CD4-positive, alpha-beta memory T cell (primary cell): ENCODE data around the gene TMEM171. TPM values are rescaled to one million over a fixed set of nuclear protein-coding genes. Genes with fewer than 3 reads are reported as not detected.

Source experiments
- CTCF ChIA-PET: fragments of 350-600 bp; sonication (Branson Sonifier 250); formaldehyde crosslinking; loops from one replicate; lab custom pipeline; 2021; ENCODE audit warnings: inconsistent platforms; ENCODE audit not compliant: partially characterized antibody; lab: Charles Lee
- POLR2A ChIA-PET: fragments of 350-600 bp; sonication (Branson Sonifier 250); formaldehyde crosslinking; loops from one replicate; lab custom pipeline; 2021; ENCODE audit not compliant: partially characterized antibody; lab: Charles Lee
- DNase-seq, 5 donors: peaks; one replicate each; pipeline versions ENCODE4 v3.0.0 to v3.0.0-alpha.2; 2020 to 2022; ENCODE audit warnings: mixed read lengths in 1 of 5
- H3K27ac ChIP-seq: one replicate; pipeline ENCODE4 v1.7.0; 2013; ENCODE audit warnings: low read depth, low read length
- H3K27me3 ChIP-seq: 2 replicates; pipeline ENCODE4 v1.7.0; 2013; ENCODE audit warnings: mild to moderate bottlenecking, low read length, moderate library complexity; ENCODE audit not compliant: insufficient read depth
- H3K36me3 ChIP-seq: 2 replicates; pipeline ENCODE4 v1.7.0; 2013; ENCODE audit warnings: mild to moderate bottlenecking, low read length, moderate library complexity; ENCODE audit not compliant: insufficient read depth
- H3K4me1 ChIP-seq: 2 replicates; pipeline ENCODE4 v1.7.0; 2013; ENCODE audit warnings: mild to moderate bottlenecking, low read length, moderate library complexity; ENCODE audit not compliant: insufficient read depth
- H3K4me3 ChIP-seq, 2 donors: one replicate each; pipeline ENCODE4 v1.7.0; 2013; ENCODE audit warnings: low read length in 2 of 2, mild to moderate bottlenecking in 1 of 2
- H3K9me3 ChIP-seq, 2 donors: one replicate each; pipeline ENCODE4 v1.7.0; 2013; ENCODE audit warnings: low read length in 2 of 2, control low read depth in 1 of 2; ENCODE audit not compliant: control insufficient read depth in 1 of 2
- H3K27ac Mint-ChIP-seq, 7 donors: one replicate each; pipeline ENCODE4 v1.8.0; 2020 to 2021; ENCODE audit warnings: mixed read lengths in 7 of 7, mild to moderate bottlenecking in 6 of 7, inconsistent platforms in 3 of 7, moderate library complexity in 3 of 7
- H3K27me3 Mint-ChIP-seq, 2 donors: one replicate each; pipeline ENCODE4 v1.8.0; 2020 to 2021; ENCODE audit warnings: mixed read lengths in 2 of 2
- H3K36me3 Mint-ChIP-seq, 2 donors: one replicate each; pipeline ENCODE4 v1.8.0; 2020 to 2021; ENCODE audit warnings: mixed read lengths in 2 of 2, inconsistent platforms in 1 of 2, mild to moderate bottlenecking in 1 of 2
- H3K4me1 Mint-ChIP-seq, 4 donors: one replicate each; pipeline ENCODE4 v1.8.0; 2020 to 2021; ENCODE audit warnings: mixed read lengths in 4 of 4, mild to moderate bottlenecking in 1 of 4
- H3K4me3 Mint-ChIP-seq, 8 donors: one replicate each; pipeline ENCODE4 v1.8.0; 2020 to 2021; ENCODE audit warnings: mixed read lengths in 8 of 8, mild to moderate bottlenecking in 7 of 8, moderate library complexity in 6 of 8, inconsistent platforms in 3 of 8
- H3K9me3 Mint-ChIP-seq, 8 donors: one replicate each; pipeline ENCODE4 v1.8.0; 2020 to 2021; ENCODE audit warnings: mixed read lengths in 8 of 8, mild to moderate bottlenecking in 5 of 8, inconsistent platforms in 3 of 8, moderate library complexity in 1 of 8
- intact Hi-C: fragments of 100-400 bp; cut with micrococcal nuclease; formaldehyde crosslinking; loops from one replicate; pipeline ENCODE4 v1.15.1; 2023
- polyA plus RNA-seq, 2 donors: library from polyadenylated mRNA; unstranded; fragments of 300-500 nt; fragmentation: Illumina TruSeq; gene quantifications; one replicate each; pipeline ENCODE4 v1.2.3, GENCODE V29; 2021
- total RNA-seq, 2 experiments: library from RNA; stranded (reverse); gene quantifications; one replicate each; pipeline ENCODE4 v1.2.3, GENCODE V29; 2021

The TMEM171 gene
- total and polyA plus RNA-seq, 4 experiments from 2014 or later, result 0.35 to 1.3 (median 0.52) TPM

DNA sequence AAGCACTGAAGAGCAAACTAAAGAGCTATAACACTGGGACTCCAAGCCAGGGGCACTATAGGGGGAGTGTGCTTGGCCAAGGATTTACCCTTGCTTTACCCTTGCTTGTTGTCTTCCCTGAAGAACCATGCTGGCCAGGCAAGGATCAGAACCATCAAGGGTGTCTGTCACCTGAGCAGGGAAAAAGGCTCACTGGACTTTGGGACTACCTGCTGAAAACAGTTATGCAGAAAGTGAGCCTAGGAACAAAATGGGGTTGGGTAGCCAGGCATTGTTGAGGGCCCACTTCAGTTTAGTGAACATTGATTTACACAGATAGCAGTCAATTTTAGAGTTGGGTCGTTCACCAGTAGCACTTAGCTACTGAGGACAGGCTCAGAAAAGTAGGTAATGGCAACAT is 8.0 kb upstream of the TMEM171 start:
- Histone ChIP-seq H3K27ac (no peak overlapping the region), H3K4me1 (no peaks in the 10 kb centered on the region), H3K4me3 (no peak overlapping the region), H3K9me3 (no peaks in the 10 kb centered on the region), H3K36me3 (no peaks in the 10 kb centered on the region), H3K27me3 (peaks cover 6% of the 10 kb centered on the region)
- Mint-ChIP-seq H3K4me3 (no peak overlapping the region), H3K27ac (no peak overlapping the region), H3K9me3 (peaks cover 0 to 6% (median 4%) of the 10 kb centered on the region in 8 donors), H3K4me1 (no peaks in the 10 kb centered on the region), H3K36me3 (no peaks in the 10 kb centered on the region), H3K27me3 (peaks cover 22 to 40% of the 10 kb centered on the region in 2 donors)
- intact Hi-C loops, result no loop called here
- no peak for DNase-seq
- ChIA-PET POLR2A (no interaction called here), CTCF (no interaction called here)

DNA sequence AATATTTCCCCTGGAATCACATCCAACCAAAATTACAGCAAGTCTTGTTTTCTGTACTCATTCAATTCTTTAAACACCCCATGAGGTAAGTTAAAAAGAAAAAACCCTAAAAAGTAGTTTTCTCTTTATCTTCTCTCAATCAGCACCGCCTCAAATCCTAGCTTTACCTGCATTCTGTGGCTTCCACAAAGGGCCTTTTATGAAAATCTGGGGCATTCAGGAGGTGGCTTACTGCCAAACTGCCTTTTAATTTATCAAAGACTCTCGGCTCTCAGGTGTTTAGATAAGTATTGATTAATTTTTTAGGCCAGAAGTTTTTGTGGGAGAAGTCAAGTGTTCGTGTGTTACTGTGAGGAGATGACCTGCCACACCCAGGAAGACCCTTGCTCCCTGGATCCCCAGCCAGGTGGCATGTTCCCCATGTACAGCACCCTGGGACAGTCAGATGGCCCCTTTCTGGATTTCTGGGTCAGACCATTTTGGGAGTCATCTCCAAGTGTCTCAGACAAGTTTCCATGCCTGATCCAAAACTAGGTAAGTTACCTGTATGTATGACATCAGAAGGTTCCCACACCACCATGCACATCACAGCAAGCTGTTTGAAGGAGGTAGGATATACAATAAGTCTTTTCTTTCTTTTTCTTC is 6.2 kb upstream of the TMEM171 start:
- Histone ChIP-seq H3K4me1 (no peaks in the 10 kb centered on the region), H3K4me3 (no peak overlapping the region), H3K36me3 (no peaks in the 10 kb centered on the region), H3K27ac (no peak overlapping the region), H3K27me3 (peaks cover 1% of the 10 kb centered on the region), H3K9me3 (no peaks in the 10 kb centered on the region)
- H3K36me3 Mint-ChIP-seq, result no peaks in the 10 kb centered on the region
- intact Hi-C loops, result no loop called here
- H3K4me3 Mint-ChIP-seq, result no peak overlapping the region
- ChIA-PET CTCF (no interaction called here), POLR2A (no interaction called here)
- H3K9me3 Mint-ChIP-seq, result peaks cover 0 to 6% (median 0%) of the 10 kb centered on the region in 8 donors
- H3K4me1 Mint-ChIP-seq, result no peaks in the 10 kb centered on the region
- H3K27me3 Mint-ChIP-seq, result peaks cover 28 to 36% of the 10 kb centered on the region in 2 donors
- DNase-seq, result no peak
- H3K27ac Mint-ChIP-seq, result no peak overlapping the region

DNA sequence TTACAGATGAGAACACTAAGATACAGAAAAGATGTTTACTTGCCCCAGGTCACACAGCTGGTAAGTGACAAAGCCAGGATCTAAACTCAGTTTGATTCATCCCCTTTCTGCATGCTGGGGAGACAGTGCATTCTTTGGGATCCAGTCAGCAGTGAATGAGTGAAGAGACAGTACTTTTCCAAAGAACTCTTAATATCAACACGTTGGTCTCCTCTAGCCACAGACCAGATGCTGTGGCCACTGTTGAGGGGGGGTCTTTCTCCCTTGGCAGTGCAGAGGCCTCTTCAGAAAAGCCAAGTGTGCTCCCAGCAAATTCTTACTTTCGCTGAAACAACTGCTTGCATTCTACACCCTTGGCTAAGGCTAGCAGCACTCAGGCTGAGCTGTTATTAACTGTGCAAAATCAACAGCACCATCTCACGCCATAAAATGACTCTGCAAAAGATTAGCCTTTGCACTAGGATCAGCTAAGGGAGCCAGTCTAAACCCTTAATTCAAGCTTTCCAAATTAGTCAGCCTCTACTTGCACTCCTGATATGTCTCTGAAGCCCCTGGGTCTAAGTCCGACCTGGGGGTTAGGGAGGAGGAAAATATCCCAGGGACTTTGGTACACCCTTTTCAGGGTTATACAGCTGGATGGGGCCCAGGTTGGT is 4.8 kb upstream of the TMEM171 start:
- Mint-ChIP-seq H3K36me3 (no peaks in the 10 kb centered on the region), H3K9me3 (peaks cover 0 to 5% (median 0%) of the 10 kb centered on the region in 8 donors), H3K27ac (no peak overlapping the region), H3K27me3 (peaks cover 31 to 38% of the 10 kb centered on the region in 2 donors), H3K4me3 (no peak overlapping the region), H3K4me1 (peaks cover 4 to 6% (median 6%) of the 10 kb centered on the region in 4 donors)
- intact Hi-C loops, result no loop called here
- H3K9me3 ChIP-seq, result no peaks in the 10 kb centered on the region
- no peaks in the 10 kb centered on the region for H3K4me1 ChIP-seq
- no peaks in the 10 kb centered on the region for H3K36me3 ChIP-seq
- no peak overlapping the region for H3K4me3 ChIP-seq
- DNase-seq, result no peak
- no peak overlapping the region for H3K27ac ChIP-seq
- H3K27me3 ChIP-seq, result no peaks in the 10 kb centered on the region
- ChIA-PET CTCF (no interaction called here), POLR2A (no interaction called here)

DNA sequence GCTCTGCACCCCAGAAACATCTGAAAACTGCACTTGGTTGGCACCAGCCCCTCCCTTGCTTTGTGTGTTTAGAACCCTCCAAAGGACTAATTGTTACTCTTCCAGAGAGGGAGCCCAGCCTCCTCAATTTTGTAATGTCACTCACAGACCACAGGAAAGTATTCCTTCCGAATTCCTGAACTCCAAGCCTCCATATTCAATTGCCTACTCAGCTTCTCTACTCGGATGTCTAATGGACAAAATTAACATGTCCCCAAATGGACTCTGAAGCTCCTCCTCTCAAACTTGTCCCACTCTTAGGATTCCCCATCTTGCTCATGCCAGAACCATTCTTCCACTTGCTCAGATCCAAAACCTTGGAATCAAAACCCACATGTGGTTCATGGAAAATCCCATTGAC is 3.9 kb upstream of the TMEM171 start:
- no peak for DNase-seq
- Histone ChIP-seq H3K27me3 (peaks cover 5% of the 10 kb centered on the region), H3K36me3 (no peaks in the 10 kb centered on the region), H3K27ac (no peak overlapping the region), H3K4me1 (no peaks in the 10 kb centered on the region), H3K4me3 (no peak overlapping the region), H3K9me3 (no peaks in the 10 kb centered on the region)
- Mint-ChIP-seq H3K27ac (no peak overlapping the region), H3K4me1 (peaks cover 7 to 15% (median 12%) of the 10 kb centered on the region in 4 donors), H3K36me3 (no peaks in the 10 kb centered on the region), H3K4me3 (no peak overlapping the region), H3K9me3 (peaks cover 0 to 5% (median 0%) of the 10 kb centered on the region in 8 donors), H3K27me3 (peaks cover 40 to 44% of the 10 kb centered on the region in 2 donors)
- CTCF ChIA-PET, result no interaction called here
- POLR2A ChIA-PET, result no interaction called here
- intact Hi-C loops, result no loop called here

DNA sequence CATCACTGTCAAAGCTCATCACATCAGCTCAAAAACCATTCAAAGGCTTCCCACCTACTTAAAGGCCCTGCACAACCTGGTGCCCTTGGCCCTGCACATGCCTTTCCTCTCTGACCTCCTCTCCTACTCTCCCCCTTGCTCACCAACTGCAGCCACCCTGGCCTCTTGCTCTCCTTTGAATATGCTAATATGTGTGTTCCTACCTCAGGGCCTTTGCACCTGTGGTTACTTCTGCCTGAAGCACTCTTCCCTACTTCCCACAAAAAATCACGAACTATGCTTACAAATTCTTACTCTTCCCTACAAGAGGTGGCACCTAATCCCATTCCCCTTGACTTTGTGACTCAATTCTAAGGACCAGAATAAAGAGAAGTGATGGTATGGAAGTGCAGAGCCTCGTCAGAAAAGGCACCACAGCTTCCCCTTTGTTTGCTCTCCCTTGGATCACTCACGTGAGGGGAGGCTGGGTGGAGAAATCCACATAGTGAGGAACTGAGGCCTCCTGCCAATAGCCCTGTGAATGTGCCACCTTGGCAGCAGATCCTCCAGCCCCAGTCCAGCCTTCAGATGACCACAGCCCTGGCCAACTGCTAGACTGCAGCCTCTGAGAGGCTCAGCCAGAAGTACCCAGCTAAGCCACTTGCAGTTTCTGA is 3.2 kb upstream of the TMEM171 start:
- Histone ChIP-seq H3K36me3 (no peaks in the 10 kb centered on the region), H3K4me1 (peaks cover under 1% of the 10 kb centered on the region), H3K27me3 (peaks cover 5% of the 10 kb centered on the region), H3K9me3 (no peaks in the 10 kb centered on the region), H3K4me3 (no peak overlapping the region), H3K27ac (no peak overlapping the region)
- H3K4me3 Mint-ChIP-seq, result no peak overlapping the region
- CTCF ChIA-PET, result no interaction called here
- intact Hi-C loops, result no loop called here
- H3K27me3 Mint-ChIP-seq, result peaks cover 43 to 44% of the 10 kb centered on the region in 2 donors
- peaks cover 0 to 5% (median 0%) of the 10 kb centered on the region in 8 donors for H3K9me3 Mint-ChIP-seq
- POLR2A ChIA-PET, result no interaction called here
- no peak overlapping the region for H3K27ac Mint-ChIP-seq
- no peak for DNase-seq
- H3K36me3 Mint-ChIP-seq, result no peaks in the 10 kb centered on the region
- peaks cover 7 to 19% (median 14%) of the 10 kb centered on the region in 4 donors for H3K4me1 Mint-ChIP-seq

DNA sequence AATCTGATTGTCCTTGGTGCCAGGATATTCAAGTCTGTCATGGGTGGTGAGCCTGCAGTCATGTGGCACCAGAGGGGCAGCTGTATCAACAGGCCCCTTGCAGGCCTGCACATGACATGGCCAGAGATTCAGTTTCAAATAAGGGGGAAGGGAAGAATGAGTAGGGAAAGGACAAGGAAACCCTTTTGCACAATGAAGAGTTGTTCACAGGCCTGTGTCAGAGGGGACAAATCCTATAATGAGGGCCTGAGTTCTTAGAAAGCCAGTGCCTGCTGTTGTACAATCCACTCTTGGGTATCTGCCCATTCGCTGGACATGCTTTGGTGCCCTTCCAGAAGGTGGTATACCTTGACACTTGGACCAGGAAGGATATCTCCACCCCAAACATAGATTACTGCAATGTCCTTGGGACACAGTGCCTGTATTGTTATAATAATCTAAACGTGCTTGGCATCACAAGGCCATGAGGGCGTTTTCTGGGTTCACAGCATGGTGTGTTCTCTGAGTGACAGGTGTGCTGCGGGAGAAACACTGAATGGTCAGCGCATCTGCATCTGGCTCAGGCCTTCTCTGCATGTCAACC is 1.9 kb upstream of the TMEM171 start:
- H3K4me3 Mint-ChIP-seq, result no peak overlapping the region
- H3K27ac Mint-ChIP-seq, result no peak overlapping the region
- no peak overlapping the region for H3K27ac ChIP-seq
- H3K9me3 ChIP-seq, result no peaks in the 10 kb centered on the region
- H3K27me3 ChIP-seq, result peaks cover 5% of the 10 kb centered on the region
- no peak overlapping the region for H3K4me3 ChIP-seq
- CTCF ChIA-PET, result no interaction called here
- H3K36me3 Mint-ChIP-seq, result no peaks in the 10 kb centered on the region
- peaks cover 0 to 5% (median 0%) of the 10 kb centered on the region in 8 donors for H3K9me3 Mint-ChIP-seq
- H3K4me1 ChIP-seq, result peaks cover 13% of the 10 kb centered on the region
- H3K4me1 Mint-ChIP-seq, result peaks cover 14 to 27% (median 20%) of the 10 kb centered on the region in 4 donors
- H3K27me3 Mint-ChIP-seq, result peaks cover 43% of the 10 kb centered on the region in 2 donors
- no peaks in the 10 kb centered on the region for H3K36me3 ChIP-seq
- POLR2A ChIA-PET, result no interaction called here
- no peak for DNase-seq
- intact Hi-C loops, result no loop called here
